EH (cell line): Measurements from ENCODE around the gene WNT5A.

ENCODE experiments used
- DNase-seq: peaks from one replicate; pipeline ENCODE4 v3.0.0-alpha.2; 2015; ENCODE audit warnings: low read depth

The WNT5A gene

GRCh38 chr3:55446850-55447249 is 40.3 kb downstream of the WNT5A start:
- no peak for DNase-seq

GRCh38 chr3:55445551-55445950 is 41.6 kb downstream of the WNT5A start:
- DNase-seq: no peak

GRCh38 chr3:55443346-55443745 is 43.8 kb downstream of the WNT5A start:
- DNase-seq: no peak

DNA sequence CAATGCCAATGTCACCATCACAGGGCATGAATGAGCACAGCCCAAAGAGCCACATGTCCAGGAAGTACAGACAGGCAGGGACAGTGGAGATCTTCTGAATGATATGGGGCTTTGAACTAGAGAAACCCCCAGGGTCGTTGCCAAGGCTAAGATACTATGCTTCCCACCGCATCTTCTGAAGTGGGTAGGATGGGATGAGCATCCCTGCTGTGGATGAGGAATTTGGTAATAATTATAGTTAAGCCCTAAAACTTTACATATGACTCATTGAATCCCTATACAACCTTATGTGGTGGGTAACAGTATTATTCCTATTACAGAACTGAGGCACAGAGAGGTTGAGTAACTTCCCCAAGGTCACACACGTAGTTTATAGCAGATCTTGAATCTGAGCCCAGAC is 44.2 kb downstream of the WNT5A start:
- peak; percentile 22 for DNase-seq

- DNase-seq: no peak
Measured at GRCh38 chr3:55441499-55441898, 45.6 kb downstream of the WNT5A start.

- DNase-seq: peak; percentile 63
Measured at GRCh38 chr3:55440104-55440708, 46.9 kb downstream of the WNT5A start.

- DNase-seq: no peak
Measured at GRCh38 chr3:55439657-55440056, 47.4 kb downstream of the WNT5A start.

GRCh38 chr3:55436644-55437043 is 50.5 kb downstream of the WNT5A start:
- DNase-seq: no peak

- no peak for DNase-seq
Measured at GRCh38 chr3:55435491-55435890, 51.6 kb downstream of the WNT5A start.

DNA sequence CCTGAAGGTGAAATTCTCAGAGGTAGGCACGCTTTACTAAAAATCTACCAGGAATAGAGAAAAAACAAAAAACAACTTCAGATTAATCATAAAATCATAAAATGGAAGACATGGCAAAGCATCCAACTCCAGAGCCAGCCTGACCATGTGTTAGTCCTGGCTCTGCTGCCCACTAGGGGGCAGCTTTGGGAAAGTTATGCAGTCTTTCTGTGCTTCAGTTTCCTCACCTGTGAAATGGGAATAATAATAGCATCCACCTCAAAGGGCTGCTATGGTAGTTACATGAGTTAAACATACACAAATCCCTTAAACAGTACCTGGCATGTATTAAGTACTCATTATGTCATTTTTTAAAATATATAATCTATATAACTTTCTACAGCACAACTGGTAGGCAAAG is 52.3 kb downstream of the WNT5A start:
- peak; percentile 50 for DNase-seq

DNA sequence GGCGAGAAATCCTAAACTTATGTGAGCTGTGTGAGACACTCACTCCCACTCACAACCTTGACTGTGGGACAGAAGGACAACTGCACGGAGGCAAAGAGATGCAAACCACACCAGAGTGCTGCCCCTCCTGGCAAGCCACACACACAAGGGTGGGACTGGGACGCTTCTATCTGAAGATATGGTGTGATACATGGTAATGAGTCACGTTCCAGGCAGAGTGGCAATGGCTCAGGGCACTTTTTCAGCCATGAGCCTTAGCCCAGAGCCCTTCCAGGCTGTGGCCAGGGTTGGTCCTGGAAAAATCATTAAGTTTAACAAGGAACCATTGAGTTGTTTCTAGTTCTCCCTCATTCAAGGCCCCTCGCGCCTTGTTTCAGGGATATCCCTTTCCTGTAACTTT is 56.1 kb downstream of the WNT5A start:
- no peak for DNase-seq

DNA sequence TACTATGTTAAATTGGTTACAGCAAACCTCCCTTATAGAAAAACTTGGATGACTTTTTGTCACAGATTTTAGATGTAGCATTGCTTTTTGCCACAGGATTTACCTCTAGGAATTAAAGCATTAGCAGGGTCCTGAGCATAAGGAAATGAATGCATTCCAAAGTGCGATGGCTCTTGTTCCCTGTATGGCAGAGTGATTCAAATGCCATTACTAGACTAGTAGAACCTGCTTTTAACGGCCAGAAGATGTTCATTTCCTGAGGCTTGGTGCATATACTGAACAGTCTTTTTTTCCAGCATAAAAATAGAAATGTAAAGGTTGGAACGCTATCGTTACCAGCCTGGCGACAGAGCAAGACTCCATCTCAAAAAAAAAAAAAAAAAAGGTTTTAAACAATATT is 59.4 kb downstream of the WNT5A start:
- peak; percentile 12 for DNase-seq

- peak; percentile 72 for DNase-seq
Measured at GRCh38 chr3:55426486-55426885, 60.6 kb downstream of the WNT5A start.

DNA sequence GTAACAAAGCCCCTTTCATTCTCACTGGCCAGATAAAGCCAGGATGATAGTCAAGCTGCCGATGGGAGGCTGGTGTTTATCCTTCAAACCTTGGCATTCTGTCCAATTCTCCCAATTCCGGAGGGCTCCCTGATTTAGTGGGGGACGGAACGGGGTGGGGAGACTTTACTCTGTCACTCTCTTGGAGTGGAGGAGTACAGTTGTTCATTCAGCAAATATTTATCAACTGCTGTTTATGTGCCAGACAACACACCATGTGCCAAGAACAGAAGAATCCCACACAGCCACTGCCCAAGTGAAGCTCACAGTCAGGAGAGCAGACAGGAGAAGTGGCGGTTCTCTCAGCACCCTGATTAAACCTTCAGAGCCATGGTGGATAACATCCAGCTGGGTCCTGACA is 63.3 kb downstream of the WNT5A start:
- no peak for DNase-seq

GRCh38 chr3:55417211-55417610 is 69.9 kb downstream of the WNT5A start:
- no peak for DNase-seq

DNA sequence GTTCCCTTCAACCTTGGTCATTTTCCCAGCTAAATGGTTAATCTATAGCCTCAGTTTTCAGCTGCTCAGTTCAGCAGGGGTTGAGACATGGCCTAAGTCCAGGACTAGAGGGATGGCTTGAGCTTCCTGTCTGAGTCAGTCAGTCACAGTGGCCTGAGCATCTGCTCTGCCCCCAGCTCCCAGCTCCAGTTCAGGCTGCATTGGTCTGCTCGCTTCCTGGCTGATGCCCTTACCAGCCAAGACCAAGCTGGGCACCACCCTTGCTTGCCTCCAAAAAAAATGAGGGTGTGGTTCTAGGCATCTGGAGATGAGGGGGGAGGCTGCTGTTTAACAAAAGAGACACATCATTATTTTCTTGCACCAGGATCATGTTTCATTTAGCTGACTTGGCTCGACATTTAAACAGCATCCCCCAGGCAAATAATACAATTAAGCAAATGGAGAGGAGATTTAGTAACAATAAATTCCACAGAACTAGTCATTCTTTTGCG is 70.7 kb downstream of the WNT5A start:
- DNase-seq: peak; percentile 95
